Mesodermal cell (in vitro differentiated cells): ENCODE data around the gene CLEC18B.
"Not testable (repeated sequence)": the region's sequence is repeated elsewhere in the genome, so short reads cannot be mapped to it uniquely, and the experiment has no call there.

ENCODE experiments used
- H3K27ac ChIP-seq: 2 replicates; pipeline ENCODE4 v1.7.0; 2013; ENCODE audit warnings: mild to moderate bottlenecking, low read depth, low read length, moderate library complexity; ENCODE audit not compliant: severe bottlenecking
- H3K36me3 ChIP-seq: 2 replicates; pipeline ENCODE4 v1.7.1; 2013; ENCODE audit warnings: mild to moderate bottlenecking, low read length, moderate library complexity; ENCODE audit not compliant: control insufficient read depth, insufficient read depth
- H3K4me1 ChIP-seq: one replicate; pipeline ENCODE4 v1.7.1; 2013; ENCODE audit warnings: mild to moderate bottlenecking, low read length; ENCODE audit not compliant: insufficient read depth, control insufficient read depth, poor library complexity, severe bottlenecking
- H3K4me3 ChIP-seq: 2 replicates; pipeline ENCODE4 v1.7.0; 2013; ENCODE audit warnings: low read length, control low read depth, mild to moderate bottlenecking; ENCODE audit not compliant: insufficient read depth, poor library complexity, severe bottlenecking; ENCODE audit errors: extremely low read depth
- H3K9me3 ChIP-seq: 2 replicates; pipeline ENCODE4 v1.7.1; 2013; ENCODE audit warnings: mild to moderate bottlenecking, low read length, moderate library complexity; ENCODE audit not compliant: control insufficient read depth
- WGBS, 2 experiments: methylation state at CpG; one replicate each; pipeline ENCODE4 v1.1.5; 2013; ENCODE audit warnings: missing lambda C conversion rate in 2 of 2; ENCODE audit not compliant: insufficient coverage in 2 of 2; 5-methylcytosine and 5-hydroxymethylcytosine counted together

CLEC18B gene

GRCh38 chr16:74417897-74418296 lies 3.4 kb downstream of the CLEC18B start:
- not testable (repeated sequence) for H3K36me3 ChIP-seq, H3K4me1 ChIP-seq, H3K4me3 ChIP-seq, H3K9me3 ChIP-seq, H3K27ac ChIP-seq
- WGBS, 2 experiments, result 100% methylated on average over 2 of the region's 15 CpGs; no CpG with 5 or more reads in 1 of the 2 experiments

- H3K4me1 ChIP-seq, H3K27ac ChIP-seq, H3K36me3 ChIP-seq, H3K9me3 ChIP-seq, H3K4me3 ChIP-seq: not testable (repeated sequence)
- WGBS, 2 experiments, result 78 to 82% methylated on average over 5 to 7 of the region's 7 CpGs
Observed at GRCh38 chr16:74413920-74414319, 7.4 kb downstream of the CLEC18B start.

- H3K27ac ChIP-seq, H3K9me3 ChIP-seq, H3K36me3 ChIP-seq, H3K4me3 ChIP-seq, H3K4me1 ChIP-seq: not testable (repeated sequence)
- 91 to 92% methylated on average over 4 of the region's 9 CpGs for WGBS, 2 experiments
Observed at GRCh38 chr16:74413485-74413884, 7.8 kb downstream of the CLEC18B start.

GRCh38 chr16:74412775-74413390 lies 8.4 kb downstream of the CLEC18B start:
- H3K9me3 ChIP-seq, H3K4me1 ChIP-seq, H3K36me3 ChIP-seq, H3K4me3 ChIP-seq, H3K27ac ChIP-seq: not testable (repeated sequence)
- WGBS, 2 experiments, result 82 to 95% methylated on average over 4 to 6 of the region's 10 CpGs

GRCh38 chr16:74412138-74412774 lies 9.0 kb downstream of the CLEC18B start:
- not testable (repeated sequence) for H3K9me3 ChIP-seq, H3K4me1 ChIP-seq, H3K36me3 ChIP-seq, H3K4me3 ChIP-seq, H3K27ac ChIP-seq
- no CpG with 5 or more reads among the region's 13 CpGs for WGBS, 2 experiments

GRCh38 chr16:74410981-74411380 lies 10.3 kb downstream of the CLEC18B start:
- not testable (repeated sequence) for H3K36me3 ChIP-seq, H3K4me1 ChIP-seq, H3K27ac ChIP-seq, H3K4me3 ChIP-seq, H3K9me3 ChIP-seq
- 100% methylated on average over 2 of the region's 9 CpGs; no CpG with 5 or more reads in 1 of the 2 experiments for WGBS, 2 experiments

- H3K36me3 ChIP-seq, H3K27ac ChIP-seq, H3K9me3 ChIP-seq, H3K4me3 ChIP-seq, H3K4me1 ChIP-seq: not testable (repeated sequence)
- WGBS, 2 experiments, result 83 to 100% methylated on average over 1 to 3 of the region's 18 CpGs
Observed at GRCh38 chr16:74410057-74410957, 11.0 kb downstream of the CLEC18B start.

- 80 to 90% methylated on average over 2 of the region's 15 CpGs for WGBS, 2 experiments
Observed at GRCh38 chr16:74409185-74409981, 11.9 kb downstream of the CLEC18B start.

GRCh38 chr16:74407362-74407705 lies 13.9 kb downstream of the CLEC18B start:
- not testable (repeated sequence) for H3K9me3 ChIP-seq, H3K27ac ChIP-seq, H3K36me3 ChIP-seq, H3K4me1 ChIP-seq
- WGBS, 2 experiments, result 14 to 80% methylated on average over 1 to 7 of the region's 23 CpGs
- H3K4me3 ChIP-seq, result peak overlapping the region; percentile 25

More at GRCh38 chr16:74409185-74409981, 11.9 kb downstream of the CLEC18B start:
- H3K9me3 ChIP-seq, H3K4me1 ChIP-seq, H3K4me3 ChIP-seq, H3K36me3 ChIP-seq, H3K27ac ChIP-seq: not testable (repeated sequence)

- H3K9me3 ChIP-seq, H3K27ac ChIP-seq, H3K36me3 ChIP-seq, H3K4me1 ChIP-seq: not testable (repeated sequence)
- no CpG with 5 or more reads among the region's 71 CpGs for WGBS, 2 experiments
- H3K4me3 ChIP-seq, result peak overlapping the region; percentile 25
Observed at GRCh38 chr16:74406600-74407361, 14.5 kb downstream of the CLEC18B start.
